ENCODE data around the gene SELENOO.

GRCh38 chr22:50210378-50211139 lies 9.7 kb downstream of the SELENOO start:
- TF ChIP-seq CTCF (IDR thresholded peaks at IDR 0.05) (no peak), ZFX (IDR thresholded peaks at IDR 0.05; ENCODE audit: borderline replicate concordance) (no peak)
